Measurements from ENCODE around the gene PHYKPL. TPM values are rescaled to one million over a fixed set of nuclear protein-coding genes. Genes with fewer than 3 reads are reported as not detected.

Gene PHYKPL
- total and polyA plus RNA-seq, 2 of the 13 experiments (the other 11 are each of a cell fraction or from before 2014, with no cell fraction given), result 18.0 to 78.6 TPM

- TF ChIP-seq JUND (CRISPR knock-in tag; IDR thresholded peaks at IDR 0.05) (no peak), SIN3A (IDR thresholded peaks at IDR 0.05; ENCODE audit: borderline replicate concordance, low read depth, low read length) (peak; percentile 75; the same call in 1 of the 2 replicates), ZNF362 (CRISPR knock-in tag; IDR thresholded peaks at IDR 0.05; ENCODE audit: borderline replicate concordance) (no peak), NFYB (CRISPR knock-in tag; IDR thresholded peaks at IDR 0.05) (no peak)
- TF ChIP-seq, protein P1, sequence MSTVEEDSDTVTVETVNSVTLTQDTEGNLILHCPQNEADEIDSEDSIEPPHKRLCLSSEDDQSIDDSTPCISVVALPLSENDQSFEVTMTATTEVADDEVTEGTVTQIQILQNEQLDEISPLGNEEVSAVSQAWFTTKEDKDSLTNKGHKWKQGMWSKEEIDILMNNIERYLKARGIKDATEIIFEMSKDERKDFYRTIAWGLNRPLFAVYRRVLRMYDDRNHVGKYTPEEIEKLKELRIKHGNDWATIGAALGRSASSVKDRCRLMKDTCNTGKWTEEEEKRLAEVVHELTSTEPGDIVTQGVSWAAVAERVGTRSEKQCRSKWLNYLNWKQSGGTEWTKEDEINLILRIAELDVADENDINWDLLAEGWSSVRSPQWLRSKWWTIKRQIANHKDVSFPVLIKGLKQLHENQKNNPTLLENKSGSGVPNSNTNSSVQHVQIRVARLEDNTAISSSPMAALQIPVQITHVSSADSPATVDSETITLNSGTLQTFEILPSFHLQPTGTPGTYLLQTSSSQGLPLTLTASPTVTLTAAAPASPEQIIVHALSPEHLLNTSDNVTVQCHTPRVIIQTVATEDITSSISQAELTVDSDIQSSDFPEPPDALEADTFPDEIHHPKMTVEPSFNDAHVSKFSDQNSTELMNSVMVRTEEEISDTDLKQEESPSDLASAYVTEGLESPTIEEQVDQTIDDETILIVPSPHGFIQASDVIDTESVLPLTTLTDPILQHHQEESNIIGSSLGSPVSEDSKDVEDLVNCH (CRISPR knock-in tag; IDR thresholded peaks at IDR 0.05), result no peak
Observed at GRCh38 chr5:178204935-178205748, 27.5 kb downstream of the PHYKPL start (continued).

GRCh38 chr5:178204182-178204934 is 28.2 kb downstream of the PHYKPL start, which contains the start of gene HNRNPAB:
TSS of gene HNRNPAB (plus strand) at chr5:178204533. CDS start at chr5:178204838, 305 bp downstream.
- Histone ChIP-seq H3K27me3 (ENCODE audit: control insufficient read depth in 1 of 2, insufficient read depth in 2 of 2, low read length in 2 of 2) (peaks cover 0 to 5% of the 10 kb centered on the region in 2 experiments; a peak in 1 of 5 replicates), H3K4me2 (ENCODE audit: low read depth, low read length) (peak within 1 kb of the TSS; percentile 94), H3K36me3 (replicated peaks in 1 of 2; ENCODE audit: control insufficient read depth in 1 of 2, insufficient read depth in 2 of 2, low read length in 2 of 2) (peaks cover 9 to 34% of the 10 kb centered on the region in 2 experiments), H3K9me3 (ENCODE audit: low read length) (no peaks in the 10 kb centered on the region), H2AFZ (ENCODE audit: low read length) (no peak within 1 kb of the TSS), H3K4me3 (replicated peaks in 1 of 3; ENCODE audit: insufficient read depth in 1 of 3, low read depth in 2 of 3, low read length in 3 of 3) (peak within 1 kb of the TSS; percentile 80 to 95 (median 90)), H3K79me2 (ENCODE audit: insufficient read depth, low read length) (peaks cover 35% of the 10 kb centered on the region), H3K4me1 (ENCODE audit: insufficient read depth, low read length) (peaks cover 39% of the 10 kb centered on the region), H4K20me1 (ENCODE audit: insufficient read depth, low read length) (peaks cover 39% of the 10 kb centered on the region), H3K27ac (ENCODE audit: extremely low read length, insufficient read depth, low read length) (peak within 1 kb of the TSS; percentile 73), H3K9ac (ENCODE audit: insufficient read depth, low read depth, low read length) (peak within 1 kb of the TSS; percentile 95)
- 0% methylated on average over 12 of the region's 96 CpGs for WGBS (ENCODE audit: low lambda C conversion rate)
- ChIA-PET POLR2A (interaction anchor here (1.0 to 1.5 kb wide), 11 partner anchors 9 to 655 kb away, joined by 4 to 15 read pairs (median 7); partner anchors contain the start of genes NHP2, PHYKPL and ZNF354B), CTCF (ENCODE audit: low intra/inter-chr PET ratio, low total read pairs) (no interaction called here)
- peak; percentile 76 for FAIRE-seq
- BruUV-seq (replicated peaks), result no TSS peak
- peak; percentile 87 for ATAC-seq
- in situ Hi-C loops (cut with HindIII; ENCODE audit: extremely low pct_ligation_motif_present, low pct_unique_long_range_greater_than_20kb), result no loop called here
- peak; percentile 86 for DNase-seq (ENCODE audit: low spot score)
- intact Hi-C loops (cut with micrococcal nuclease; ENCODE audit: unreplicated experiment), result no loop called here
- TF ChIP-seq SNAI1 (CRISPR knock-in tag; IDR thresholded peaks at IDR 0.05; ENCODE audit: borderline replicate concordance), result peak; percentile 51; the same call in 1 of the 2 replicates
- TF ChIP-seq IRF2 (CRISPR knock-in tag; IDR thresholded peaks at IDR 0.05), result peak; percentile 65
- TF ChIP-seq, protein P2, sequence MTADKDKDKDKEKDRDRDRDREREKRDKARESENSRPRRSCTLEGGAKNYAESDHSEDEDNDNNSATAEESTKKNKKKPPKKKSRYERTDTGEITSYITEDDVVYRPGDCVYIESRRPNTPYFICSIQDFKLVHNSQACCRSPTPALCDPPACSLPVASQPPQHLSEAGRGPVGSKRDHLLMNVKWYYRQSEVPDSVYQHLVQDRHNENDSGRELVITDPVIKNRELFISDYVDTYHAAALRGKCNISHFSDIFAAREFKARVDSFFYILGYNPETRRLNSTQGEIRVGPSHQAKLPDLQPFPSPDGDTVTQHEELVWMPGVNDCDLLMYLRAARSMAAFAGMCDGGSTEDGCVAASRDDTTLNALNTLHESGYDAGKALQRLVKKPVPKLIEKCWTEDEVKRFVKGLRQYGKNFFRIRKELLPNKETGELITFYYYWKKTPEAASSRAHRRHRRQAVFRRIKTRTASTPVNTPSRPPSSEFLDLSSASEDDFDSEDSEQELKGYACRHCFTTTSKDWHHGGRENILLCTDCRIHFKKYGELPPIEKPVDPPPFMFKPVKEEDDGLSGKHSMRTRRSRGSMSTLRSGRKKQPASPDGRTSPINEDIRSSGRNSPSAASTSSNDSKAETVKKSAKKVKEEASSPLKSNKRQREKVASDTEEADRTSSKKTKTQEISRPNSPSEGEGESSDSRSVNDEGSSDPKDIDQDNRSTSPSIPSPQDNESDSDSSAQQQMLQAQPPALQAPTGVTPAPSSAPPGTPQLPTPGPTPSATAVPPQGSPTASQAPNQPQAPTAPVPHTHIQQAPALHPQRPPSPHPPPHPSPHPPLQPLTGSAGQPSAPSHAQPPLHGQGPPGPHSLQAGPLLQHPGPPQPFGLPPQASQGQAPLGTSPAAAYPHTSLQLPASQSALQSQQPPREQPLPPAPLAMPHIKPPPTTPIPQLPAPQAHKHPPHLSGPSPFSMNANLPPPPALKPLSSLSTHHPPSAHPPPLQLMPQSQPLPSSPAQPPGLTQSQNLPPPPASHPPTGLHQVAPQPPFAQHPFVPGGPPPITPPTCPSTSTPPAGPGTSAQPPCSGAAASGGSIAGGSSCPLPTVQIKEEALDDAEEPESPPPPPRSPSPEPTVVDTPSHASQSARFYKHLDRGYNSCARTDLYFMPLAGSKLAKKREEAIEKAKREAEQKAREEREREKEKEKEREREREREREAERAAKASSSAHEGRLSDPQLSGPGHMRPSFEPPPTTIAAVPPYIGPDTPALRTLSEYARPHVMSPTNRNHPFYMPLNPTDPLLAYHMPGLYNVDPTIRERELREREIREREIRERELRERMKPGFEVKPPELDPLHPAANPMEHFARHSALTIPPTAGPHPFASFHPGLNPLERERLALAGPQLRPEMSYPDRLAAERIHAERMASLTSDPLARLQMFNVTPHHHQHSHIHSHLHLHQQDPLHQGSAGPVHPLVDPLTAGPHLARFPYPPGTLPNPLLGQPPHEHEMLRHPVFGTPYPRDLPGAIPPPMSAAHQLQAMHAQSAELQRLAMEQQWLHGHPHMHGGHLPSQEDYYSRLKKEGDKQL (CRISPR knock-in tag; IDR thresholded peaks at IDR 0.05; ENCODE audit: low read depth), result no peak
- TF ChIP-seq ZNF570 (CRISPR knock-in tag; IDR thresholded peaks at IDR 0.05; ENCODE audit: borderline replicate concordance), result peak; percentile 58; the same call in 1 of the 2 replicates
